GM10266 (cell line): ENCODE measurements around the gene CNNM2.

ENCODE experiments used
- DNase-seq: peaks from one replicate; pipeline ENCODE4 v3.0.0; 2012; ENCODE audit errors: extremely low spot score
- TF ChIP-seq, protein P1 (sequence below): IDR thresholded peaks from 2 replicates; pipeline ENCODE4 v1.5.1; 2012; ENCODE audit warnings: mild to moderate bottlenecking, low read depth; ENCODE audit not compliant: control insufficient read depth, insufficient read depth; ENCODE audit errors: missing control alignments

CNNM2 gene

DNA sequence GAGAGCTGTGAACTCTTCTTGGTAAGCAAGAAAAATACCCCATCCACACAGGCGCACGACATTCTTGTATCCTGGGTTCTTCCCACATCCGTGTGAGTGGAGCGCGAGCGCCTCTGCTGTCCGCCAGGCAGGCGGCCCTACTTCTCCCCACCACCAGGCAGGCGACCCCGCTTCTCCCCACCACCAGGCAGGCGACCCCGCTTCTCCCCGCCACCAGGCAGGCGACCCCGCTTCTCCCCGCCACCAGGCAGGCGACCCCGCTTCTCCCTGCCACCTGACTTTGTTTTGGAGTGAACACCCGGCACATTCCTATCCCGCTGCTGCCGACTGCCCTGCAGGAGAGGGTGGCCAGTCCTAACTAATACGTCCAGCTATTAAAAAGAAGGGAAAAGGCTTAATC is 154.2 kb downstream of the CNNM2 start:
- TF ChIP-seq, protein P1, sequence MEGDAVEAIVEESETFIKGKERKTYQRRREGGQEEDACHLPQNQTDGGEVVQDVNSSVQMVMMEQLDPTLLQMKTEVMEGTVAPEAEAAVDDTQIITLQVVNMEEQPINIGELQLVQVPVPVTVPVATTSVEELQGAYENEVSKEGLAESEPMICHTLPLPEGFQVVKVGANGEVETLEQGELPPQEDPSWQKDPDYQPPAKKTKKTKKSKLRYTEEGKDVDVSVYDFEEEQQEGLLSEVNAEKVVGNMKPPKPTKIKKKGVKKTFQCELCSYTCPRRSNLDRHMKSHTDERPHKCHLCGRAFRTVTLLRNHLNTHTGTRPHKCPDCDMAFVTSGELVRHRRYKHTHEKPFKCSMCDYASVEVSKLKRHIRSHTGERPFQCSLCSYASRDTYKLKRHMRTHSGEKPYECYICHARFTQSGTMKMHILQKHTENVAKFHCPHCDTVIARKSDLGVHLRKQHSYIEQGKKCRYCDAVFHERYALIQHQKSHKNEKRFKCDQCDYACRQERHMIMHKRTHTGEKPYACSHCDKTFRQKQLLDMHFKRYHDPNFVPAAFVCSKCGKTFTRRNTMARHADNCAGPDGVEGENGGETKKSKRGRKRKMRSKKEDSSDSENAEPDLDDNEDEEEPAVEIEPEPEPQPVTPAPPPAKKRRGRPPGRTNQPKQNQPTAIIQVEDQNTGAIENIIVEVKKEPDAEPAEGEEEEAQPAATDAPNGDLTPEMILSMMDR: no peak
- no peak for DNase-seq

GRCh38 chr10:103072891-103073290 is 154.8 kb downstream of the CNNM2 start:
- no peak for DNase-seq
- TF ChIP-seq, protein P1: no peak

DNA sequence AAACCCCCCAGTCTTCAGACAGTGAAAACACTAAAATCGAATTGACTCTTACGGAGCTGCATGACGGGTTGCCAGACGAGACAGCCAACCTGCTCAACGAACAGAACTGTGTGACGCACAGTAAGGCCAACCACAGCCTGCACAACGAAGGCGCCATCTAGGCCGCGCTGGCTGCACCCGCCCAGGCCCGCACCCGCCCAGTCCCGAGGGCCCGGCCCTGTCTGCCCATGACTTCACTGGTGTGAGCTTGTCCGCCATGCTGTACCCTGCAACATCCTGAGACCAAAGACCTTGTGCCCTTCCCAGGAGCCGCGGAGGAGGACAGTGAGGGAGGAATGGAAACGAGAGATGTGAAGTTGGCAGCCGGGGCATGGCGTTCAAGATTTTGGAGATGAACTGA is 158.9 kb downstream of the CNNM2 start:
- no peak for DNase-seq
- TF ChIP-seq, protein P1: no peak

GRCh38 chr10:103077491-103078308 is 159.6 kb downstream of the CNNM2 start:
- DNase-seq: no peak

DNA sequence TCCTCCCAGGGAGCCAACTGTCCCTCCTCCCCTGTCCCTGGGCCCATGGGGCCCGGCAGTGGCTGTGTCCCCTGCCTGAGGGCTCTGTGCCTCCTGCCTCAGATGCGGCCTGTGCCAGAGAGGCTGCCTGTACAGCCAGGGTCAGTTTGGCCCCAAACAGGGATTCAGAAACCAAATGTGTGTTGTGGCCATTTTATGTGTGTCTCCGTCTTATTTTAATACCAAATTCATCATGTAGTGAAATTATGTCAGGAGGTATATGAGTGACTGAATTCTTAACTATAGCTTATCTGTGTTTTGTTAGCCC is 160.2 kb downstream of the CNNM2 start:
- TF ChIP-seq, protein P1: no peak
- no peak for DNase-seq

More at GRCh38 chr10:103077491-103078308, 159.6 kb downstream of the CNNM2 start:
- TF ChIP-seq, protein P1: no peak

DNA sequence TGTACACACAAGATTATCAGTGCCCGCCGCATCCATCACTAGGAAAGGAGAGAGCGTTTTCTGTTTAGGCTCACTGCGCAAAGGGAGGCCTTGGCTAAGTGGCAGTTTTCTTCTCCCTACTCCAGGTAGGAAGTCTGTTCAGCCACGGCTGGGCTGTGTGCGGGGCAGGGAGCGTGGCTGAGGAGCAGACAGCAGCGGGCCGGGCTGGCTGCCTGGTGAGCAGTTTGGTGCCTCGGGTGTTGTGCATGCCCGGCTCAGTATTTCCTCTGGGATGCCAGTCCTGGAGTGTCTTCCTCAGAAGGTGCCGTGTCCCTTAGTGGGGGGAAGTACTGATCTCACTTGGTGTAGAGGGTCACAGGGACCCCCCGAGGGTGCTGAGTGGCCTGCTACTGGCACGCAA is 160.6 kb downstream of the CNNM2 start:
- TF ChIP-seq, protein P1: no peak
- no peak for DNase-seq

DNA sequence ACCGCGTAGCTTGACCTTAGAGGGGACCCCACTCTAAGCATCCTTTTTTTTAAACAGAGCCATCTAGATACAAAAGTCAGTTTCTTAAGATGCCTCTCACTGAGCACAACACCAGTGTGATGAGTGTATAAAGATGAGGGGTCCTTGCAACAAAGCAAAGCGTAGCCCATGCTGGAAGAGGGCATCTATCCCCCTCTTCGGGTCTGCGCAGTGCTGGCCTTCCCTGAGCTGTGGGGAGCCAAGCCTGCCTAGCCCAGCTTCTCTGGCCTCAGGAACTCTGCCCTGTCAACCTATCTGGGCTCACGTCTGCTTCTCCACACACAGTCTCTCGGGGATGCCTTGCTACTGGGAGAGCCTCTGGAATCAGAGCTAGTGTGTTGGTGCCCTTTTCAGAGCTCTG is 161.0 kb downstream of the CNNM2 start:
- TF ChIP-seq, protein P1: no peak
- DNase-seq: no peak
